Liver (tissue), 3 donors: ENCODE results near the gene SDK2.

Experiments used
- HNF4G ChIP-seq: IDR thresholded peaks from 2 replicates; pipeline ENCODE4 v1.6.1; 2016; ENCODE audit warnings: antibody characterized with exemption
- JUND ChIP-seq, 2 donors: IDR thresholded peaks; 2 replicates each; pipeline ENCODE4 v1.6.1; 2016; ENCODE audit warnings: antibody characterized with exemption in 2 of 2
- TF ChIP-seq, protein P1 (sequence below): fragments of 150-350 bp; IDR thresholded peaks from 2 replicates; pipeline ENCODE4 v1.5.1; 2017; ENCODE audit warnings: improper control_type of control experiment, low read depth, low read length; ENCODE audit not compliant: missing input control
- donor health status: healthy.
- donor health status: healthy.

DNA sequence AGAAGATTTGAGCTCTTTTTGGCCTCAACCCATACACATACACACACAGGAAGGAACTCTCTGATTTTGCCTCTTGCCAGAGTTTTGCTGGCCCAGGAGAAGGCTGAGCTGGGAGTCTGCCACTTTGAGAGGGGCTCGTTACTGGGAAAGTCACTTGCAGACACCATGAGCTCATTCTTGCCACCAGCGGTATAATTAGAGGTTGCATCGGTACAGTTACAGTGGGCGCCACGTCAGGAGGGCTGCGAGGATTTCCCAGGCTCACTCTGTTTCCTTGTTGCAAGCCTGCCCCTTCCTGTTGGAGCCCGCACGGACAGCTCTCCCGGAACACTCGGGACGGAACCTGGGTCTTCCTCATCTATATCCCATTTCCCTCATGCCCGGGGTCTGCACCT is 3.1 kb upstream of the SDK2 start:
- TF ChIP-seq HNF4G (no peak), JUND (IDR thresholded peaks at IDR 0.05) (no peak)
- TF ChIP-seq, protein P1, sequence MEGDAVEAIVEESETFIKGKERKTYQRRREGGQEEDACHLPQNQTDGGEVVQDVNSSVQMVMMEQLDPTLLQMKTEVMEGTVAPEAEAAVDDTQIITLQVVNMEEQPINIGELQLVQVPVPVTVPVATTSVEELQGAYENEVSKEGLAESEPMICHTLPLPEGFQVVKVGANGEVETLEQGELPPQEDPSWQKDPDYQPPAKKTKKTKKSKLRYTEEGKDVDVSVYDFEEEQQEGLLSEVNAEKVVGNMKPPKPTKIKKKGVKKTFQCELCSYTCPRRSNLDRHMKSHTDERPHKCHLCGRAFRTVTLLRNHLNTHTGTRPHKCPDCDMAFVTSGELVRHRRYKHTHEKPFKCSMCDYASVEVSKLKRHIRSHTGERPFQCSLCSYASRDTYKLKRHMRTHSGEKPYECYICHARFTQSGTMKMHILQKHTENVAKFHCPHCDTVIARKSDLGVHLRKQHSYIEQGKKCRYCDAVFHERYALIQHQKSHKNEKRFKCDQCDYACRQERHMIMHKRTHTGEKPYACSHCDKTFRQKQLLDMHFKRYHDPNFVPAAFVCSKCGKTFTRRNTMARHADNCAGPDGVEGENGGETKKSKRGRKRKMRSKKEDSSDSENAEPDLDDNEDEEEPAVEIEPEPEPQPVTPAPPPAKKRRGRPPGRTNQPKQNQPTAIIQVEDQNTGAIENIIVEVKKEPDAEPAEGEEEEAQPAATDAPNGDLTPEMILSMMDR: no peak
